WTC11 (cell line): ENCODE data around the gene ABCD4. TPM values are rescaled to one million over a fixed set of nuclear protein-coding genes. Genes with fewer than 3 reads are reported as not detected.

ENCODE experiments used
- ATAC-seq: fragments of 200-7000 bp; cut with Tn5 transposase; 2 replicates; pipeline ENCODE4 v1.10.0; 2021; ENCODE audit warnings: mild to moderate bottlenecking, moderate library complexity
- CTCF ChIA-PET: fragments of 300-600 bp; sonication (Branson Sonifier 250); formaldehyde crosslinking; loops from one replicate; lab custom pipeline; 2021; ENCODE audit warnings: antibody characterized with exemption; lab: Charles Lee
- POLR2A ChIA-PET: fragments of 350-600 bp; sonication (Branson Sonifier 250); formaldehyde crosslinking; loops from one replicate; lab custom pipeline; 2021; ENCODE audit warnings: antibody characterized with exemption; lab: Charles Lee
- DNase-seq: peaks from one replicate; pipeline ENCODE4 v3.0.0; 2021; ENCODE audit warnings: low spot score
- H3K27ac Mint-ChIP-seq: 2 replicates; pipeline ENCODE4 v1.8.0; 2021; ENCODE audit warnings: mixed read lengths
- H3K27me3 Mint-ChIP-seq: 2 replicates; pipeline ENCODE4 v1.8.0; 2021; ENCODE audit warnings: low read depth, mild to moderate bottlenecking, moderate library complexity, mixed read lengths
- H3K36me3 Mint-ChIP-seq: 2 replicates; pipeline ENCODE4 v1.8.0; 2021; ENCODE audit warnings: mixed read lengths
- H3K4me1 Mint-ChIP-seq: 2 replicates; pipeline ENCODE4 v1.8.0; 2022; ENCODE audit warnings: mixed read lengths
- H3K4me3 Mint-ChIP-seq: 2 replicates; pipeline ENCODE4 v1.8.0; 2021; ENCODE audit warnings: mild to moderate bottlenecking, moderate library complexity, mixed read lengths
- H3K9me3 Mint-ChIP-seq: 2 replicates; pipeline ENCODE4 v1.8.0; 2021; ENCODE audit warnings: mixed read lengths
- ATF1 ChIP-seq: sonication (generic); formaldehyde crosslinking; IDR thresholded peaks from 2 replicates; pipeline ENCODE4 v1.8.1; 2023; ENCODE audit warnings: mild to moderate bottlenecking, moderate library complexity, missing genetic modification reagents
- EMX1 ChIP-seq: fragments of 250-450 bp; sonication (Bioruptor Pico); IDR thresholded peaks from 2 replicates; pipeline ENCODE4 v1.8.0; 2021; ENCODE audit warnings: mild to moderate bottlenecking
- ESRRA ChIP-seq: sonication (generic); formaldehyde crosslinking; IDR thresholded peaks from 2 replicates; pipeline ENCODE4 v1.8.1; 2022; ENCODE audit warnings: mild to moderate bottlenecking, missing genetic modification reagents, borderline replicate concordance
- GTF2I ChIP-seq: fragments of 250-450 bp; sonication (Bioruptor Pico); conservative IDR thresholded peaks from 2 replicates; pipeline ENCODE4 v1.4.0; 2021; ENCODE audit warnings: mild to moderate bottlenecking
- KAT7 ChIP-seq: sonication (generic); formaldehyde crosslinking; IDR thresholded peaks from 2 replicates; pipeline ENCODE4 v1.8.1; 2023; ENCODE audit warnings: missing genetic modification reagents, mild to moderate bottlenecking, borderline replicate concordance
- MYBL2 ChIP-seq: sonication (generic); formaldehyde crosslinking; IDR thresholded peaks from 2 replicates; pipeline ENCODE4 v1.8.1; 2023; ENCODE audit warnings: mild to moderate bottlenecking, moderate library complexity, missing genetic modification reagents
- NR1H2 ChIP-seq: sonication (generic); formaldehyde crosslinking; IDR thresholded peaks from 2 replicates; pipeline ENCODE4 v1.9.0; 2021; ENCODE audit warnings: mild to moderate bottlenecking, moderate library complexity, missing genetic modification reagents
- NR2C2 ChIP-seq: sonication (generic); formaldehyde crosslinking; IDR thresholded peaks from 2 replicates; pipeline ENCODE4 v1.8.0; 2022; ENCODE audit warnings: mild to moderate bottlenecking, missing genetic modification reagents
- PRRX2 ChIP-seq: fragments of 250-450 bp; sonication (Bioruptor Pico); IDR thresholded peaks from 2 replicates; pipeline ENCODE4 v1.8.0; 2021; ENCODE audit warnings: mild to moderate bottlenecking
- ZNF138 ChIP-seq: sonication (generic); formaldehyde crosslinking; conservative IDR thresholded peaks from 2 replicates; pipeline ENCODE4 v1.8.1; 2022; ENCODE audit warnings: mild to moderate bottlenecking, moderate library complexity, missing genetic modification reagents
- ZNF263 ChIP-seq: sonication (generic); formaldehyde crosslinking; IDR thresholded peaks from 2 replicates; pipeline ENCODE4 v1.8.1; 2022; ENCODE audit warnings: low read depth, mild to moderate bottlenecking, moderate library complexity, missing genetic modification reagents
- ZNF317 ChIP-seq: sonication (generic); formaldehyde crosslinking; IDR thresholded peaks from 2 replicates; pipeline ENCODE4 v1.8.1; 2023; ENCODE audit warnings: low read depth, mild to moderate bottlenecking, moderate library complexity, missing genetic modification reagents, borderline replicate concordance
- ZNF396 ChIP-seq: fragments of 250-450 bp; sonication (Bioruptor Pico); IDR thresholded peaks from 2 replicates; pipeline ENCODE4 v1.8.0; 2021; ENCODE audit warnings: mild to moderate bottlenecking, moderate library complexity, borderline replicate concordance
- ZNF671 ChIP-seq: fragments of 250-450 bp; sonication (Bioruptor Pico); IDR thresholded peaks from 2 replicates; pipeline ENCODE4 v1.8.0; 2021; ENCODE audit warnings: mild to moderate bottlenecking
- total RNA-seq: library from RNA; stranded (reverse); gene quantifications from 3 replicates; pipeline ENCODE4 v1.2.3, GENCODE V29; 2021
- TF ChIP-seq, protein P1 (sequence below): sonication (generic); formaldehyde crosslinking; IDR thresholded peaks from 2 replicates; pipeline ENCODE4 v1.8.1; 2022; ENCODE audit warnings: missing genetic modification reagents, borderline replicate concordance
- TF ChIP-seq, protein P2 (sequence below): sonication (generic); formaldehyde crosslinking; IDR thresholded peaks from 2 replicates; pipeline ENCODE4 v1.8.0; 2022; ENCODE audit warnings: mild to moderate bottlenecking, missing genetic modification reagents
- TF ChIP-seq, protein P3 (sequence below): sonication (generic); formaldehyde crosslinking; IDR thresholded peaks from 2 replicates; pipeline ENCODE4 v1.8.0; 2023; ENCODE audit warnings: missing genetic modification reagents
- TF ChIP-seq, protein P4 (sequence below): sonication (generic); formaldehyde crosslinking; IDR thresholded peaks from 2 replicates; pipeline ENCODE4 v1.8.1; 2022; ENCODE audit warnings: low read depth, missing genetic modification reagents, borderline replicate concordance
- TF ChIP-seq, protein P5 (sequence below): sonication (generic); formaldehyde crosslinking; conservative IDR thresholded peaks from 2 replicates; pipeline ENCODE4 v1.8.1; 2023; ENCODE audit warnings: mild to moderate bottlenecking, low read depth, missing genetic modification reagents, moderate library complexity

The ABCD4 gene
- total RNA-seq, 1 experiment from 2014 or later = 90.2 TPM

DNA sequence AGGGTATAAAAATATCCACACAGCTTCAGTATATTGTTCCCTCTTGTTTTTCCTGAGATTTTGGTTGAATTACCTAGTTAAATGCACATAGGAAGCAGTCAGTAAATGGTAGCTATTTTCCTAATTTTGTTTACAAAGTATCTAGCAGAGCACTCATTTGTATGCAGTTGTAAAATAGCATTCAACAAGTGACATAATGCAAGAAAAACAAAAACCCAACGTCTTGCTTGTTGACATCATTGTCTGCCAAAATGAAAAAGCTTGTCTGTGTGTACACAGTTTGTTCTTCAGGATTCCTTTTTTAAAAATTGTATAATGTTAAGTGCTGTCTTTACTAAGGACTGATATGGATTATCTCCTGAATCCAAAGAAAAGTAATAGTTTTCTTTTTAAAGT, 48.2 kb upstream of the ABCD4 start (continued):
- TF ChIP-seq, protein P1, sequence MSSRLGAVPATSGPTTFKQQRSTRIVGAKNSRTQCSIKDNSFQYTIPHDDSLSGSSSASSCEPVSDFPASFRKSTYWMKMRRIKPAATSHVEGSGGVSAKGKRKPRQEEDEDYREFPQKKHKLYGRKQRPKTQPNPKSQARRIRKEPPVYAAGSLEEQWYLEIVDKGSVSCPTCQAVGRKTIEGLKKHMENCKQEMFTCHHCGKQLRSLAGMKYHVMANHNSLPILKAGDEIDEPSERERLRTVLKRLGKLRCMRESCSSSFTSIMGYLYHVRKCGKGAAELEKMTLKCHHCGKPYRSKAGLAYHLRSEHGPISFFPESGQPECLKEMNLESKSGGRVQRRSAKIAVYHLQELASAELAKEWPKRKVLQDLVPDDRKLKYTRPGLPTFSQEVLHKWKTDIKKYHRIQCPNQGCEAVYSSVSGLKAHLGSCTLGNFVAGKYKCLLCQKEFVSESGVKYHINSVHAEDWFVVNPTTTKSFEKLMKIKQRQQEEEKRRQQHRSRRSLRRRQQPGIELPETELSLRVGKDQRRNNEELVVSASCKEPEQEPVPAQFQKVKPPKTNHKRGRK (CRISPR knock-in tag) = no peak
- TF ChIP-seq, all 79 proteins: peak for 0

DNA sequence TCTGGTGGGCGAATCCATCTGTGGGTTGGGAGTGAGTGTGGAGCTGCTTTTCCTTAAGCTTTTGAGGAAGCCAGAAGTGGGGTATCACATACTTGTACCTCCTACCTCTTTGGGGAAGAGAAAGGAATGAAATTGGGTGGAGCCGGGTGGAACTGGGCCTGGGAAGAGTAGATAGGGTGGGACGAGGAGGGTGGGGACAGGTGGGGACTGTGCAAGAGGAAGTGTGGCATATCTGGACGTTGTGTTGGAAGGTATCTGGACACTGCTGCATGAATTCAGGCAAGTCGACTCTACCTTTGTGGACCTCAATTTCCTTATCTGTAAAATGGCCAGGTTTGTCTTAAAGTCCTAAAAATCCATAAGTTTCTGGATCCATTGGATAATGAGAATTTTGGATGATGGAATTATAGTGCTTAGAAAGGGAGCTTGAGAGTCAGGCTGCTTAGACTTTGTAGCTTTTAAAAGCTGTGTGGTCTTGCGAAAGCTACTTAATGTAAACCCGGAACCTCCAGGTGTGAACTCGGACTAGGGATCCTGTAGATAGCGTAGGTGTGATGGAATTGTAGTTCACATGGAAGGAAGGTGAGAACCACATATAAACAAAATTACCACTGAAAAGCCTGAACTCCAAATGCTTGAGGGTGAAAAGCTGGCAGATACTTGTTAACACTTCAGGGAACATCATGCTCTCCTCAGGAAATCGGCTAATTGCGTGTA, 47.6 kb upstream of the ABCD4 start:
- TF ChIP-seq KAT7 (no peak), GTF2I (no peak), PRRX2 (CRISPR knock-in tag) (no peak), NR2C2 (CRISPR knock-in tag) (no peak), EMX1 (CRISPR knock-in tag) (no peak), ZNF396 (CRISPR knock-in tag) (no peak), ZNF317 (CRISPR knock-in tag) (no peak), ZNF138 (CRISPR knock-in tag) (no peak), ESRRA (CRISPR knock-in tag) (no peak), MYBL2 (CRISPR knock-in tag) (no peak), ZNF263 (CRISPR knock-in tag) (no peak), ZNF671 (no peak), NR1H2 (CRISPR knock-in tag) (no peak), ATF1 (CRISPR knock-in tag) (no peak)
- TF ChIP-seq, protein P2, sequence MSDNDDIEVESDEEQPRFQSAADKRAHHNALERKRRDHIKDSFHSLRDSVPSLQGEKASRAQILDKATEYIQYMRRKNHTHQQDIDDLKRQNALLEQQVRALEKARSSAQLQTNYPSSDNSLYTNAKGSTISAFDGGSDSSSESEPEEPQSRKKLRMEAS (CRISPR knock-in tag) = no peak
- TF ChIP-seq, protein P3, sequence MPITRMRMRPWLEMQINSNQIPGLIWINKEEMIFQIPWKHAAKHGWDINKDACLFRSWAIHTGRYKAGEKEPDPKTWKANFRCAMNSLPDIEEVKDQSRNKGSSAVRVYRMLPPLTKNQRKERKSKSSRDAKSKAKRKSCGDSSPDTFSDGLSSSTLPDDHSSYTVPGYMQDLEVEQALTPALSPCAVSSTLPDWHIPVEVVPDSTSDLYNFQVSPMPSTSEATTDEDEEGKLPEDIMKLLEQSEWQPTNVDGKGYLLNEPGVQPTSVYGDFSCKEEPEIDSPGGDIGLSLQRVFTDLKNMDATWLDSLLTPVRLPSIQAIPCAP (CRISPR knock-in tag) = no peak
- TF ChIP-seq, protein P4, sequence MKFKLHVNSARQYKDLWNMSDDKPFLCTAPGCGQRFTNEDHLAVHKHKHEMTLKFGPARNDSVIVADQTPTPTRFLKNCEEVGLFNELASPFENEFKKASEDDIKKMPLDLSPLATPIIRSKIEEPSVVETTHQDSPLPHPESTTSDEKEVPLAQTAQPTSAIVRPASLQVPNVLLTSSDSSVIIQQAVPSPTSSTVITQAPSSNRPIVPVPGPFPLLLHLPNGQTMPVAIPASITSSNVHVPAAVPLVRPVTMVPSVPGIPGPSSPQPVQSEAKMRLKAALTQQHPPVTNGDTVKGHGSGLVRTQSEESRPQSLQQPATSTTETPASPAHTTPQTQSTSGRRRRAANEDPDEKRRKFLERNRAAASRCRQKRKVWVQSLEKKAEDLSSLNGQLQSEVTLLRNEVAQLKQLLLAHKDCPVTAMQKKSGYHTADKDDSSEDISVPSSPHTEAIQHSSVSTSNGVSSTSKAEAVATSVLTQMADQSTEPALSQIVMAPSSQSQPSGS (CRISPR knock-in tag) = no peak
- TF ChIP-seq, protein P5, sequence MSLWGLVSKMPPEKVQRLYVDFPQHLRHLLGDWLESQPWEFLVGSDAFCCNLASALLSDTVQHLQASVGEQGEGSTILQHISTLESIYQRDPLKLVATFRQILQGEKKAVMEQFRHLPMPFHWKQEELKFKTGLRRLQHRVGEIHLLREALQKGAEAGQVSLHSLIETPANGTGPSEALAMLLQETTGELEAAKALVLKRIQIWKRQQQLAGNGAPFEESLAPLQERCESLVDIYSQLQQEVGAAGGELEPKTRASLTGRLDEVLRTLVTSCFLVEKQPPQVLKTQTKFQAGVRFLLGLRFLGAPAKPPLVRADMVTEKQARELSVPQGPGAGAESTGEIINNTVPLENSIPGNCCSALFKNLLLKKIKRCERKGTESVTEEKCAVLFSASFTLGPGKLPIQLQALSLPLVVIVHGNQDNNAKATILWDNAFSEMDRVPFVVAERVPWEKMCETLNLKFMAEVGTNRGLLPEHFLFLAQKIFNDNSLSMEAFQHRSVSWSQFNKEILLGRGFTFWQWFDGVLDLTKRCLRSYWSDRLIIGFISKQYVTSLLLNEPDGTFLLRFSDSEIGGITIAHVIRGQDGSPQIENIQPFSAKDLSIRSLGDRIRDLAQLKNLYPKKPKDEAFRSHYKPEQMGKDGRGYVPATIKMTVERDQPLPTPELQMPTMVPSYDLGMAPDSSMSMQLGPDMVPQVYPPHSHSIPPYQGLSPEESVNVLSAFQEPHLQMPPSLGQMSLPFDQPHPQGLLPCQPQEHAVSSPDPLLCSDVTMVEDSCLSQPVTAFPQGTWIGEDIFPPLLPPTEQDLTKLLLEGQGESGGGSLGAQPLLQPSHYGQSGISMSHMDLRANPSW (CRISPR knock-in tag) = no peak
- peaks cover 28% of the 10 kb centered on the region for H3K36me3 Mint-ChIP-seq
- no peaks in the 10 kb centered on the region for H3K27me3 Mint-ChIP-seq
- no peaks in the 10 kb centered on the region for H3K9me3 Mint-ChIP-seq
- peak overlapping the region; percentile 85 for H3K27ac Mint-ChIP-seq
- ChIA-PET CTCF (interaction anchor here (0.5 to 5.0 kb wide), 8 partner anchors 9 to 128 kb away, joined by 3 to 14 read pairs (median 5); partner anchors contain the start of gene ABCD4), POLR2A (interaction anchor here (1.5 to 2.0 kb wide), 2 partner anchors 24 to 143 kb away, joined by 3 to 9 read pairs; partner anchors contain the start of genes ISCA2 and NPC2)
- ATAC-seq (no peak), DNase-seq (no peak)
- H3K4me1 Mint-ChIP-seq = peaks cover 50% of the 10 kb centered on the region
- H3K4me3 Mint-ChIP-seq = peak overlapping the region; percentile 93
